Endometrial microvascular endothelial cells (primary cell): Measurements from ENCODE around the gene TMEM184A. TPM values are rescaled to one million over a fixed set of nuclear protein-coding genes. Genes with fewer than 3 reads are reported as not detected.

Experiments used
- in situ Hi-C: cut with HindIII; loops from 2 replicates; pipeline ENCODE4 v1.10.0; 2017; ENCODE audit warnings: low sequenced_read_pairs, low pct_unique_long_range_greater_than_20kb; ENCODE audit errors: inconsistent ontology term
- total RNA-seq: library from RNA; depleted of rRNA; stranded (reverse); fragments of >200 nt; gene quantifications from one replicate; pipeline ENCODE4 v1.2.3, GENCODE V29; 2015; ENCODE audit errors: inconsistent ontology term

TMEM184A gene
- total RNA-seq, 1 donor from 2014 or later = not detected

DNA sequence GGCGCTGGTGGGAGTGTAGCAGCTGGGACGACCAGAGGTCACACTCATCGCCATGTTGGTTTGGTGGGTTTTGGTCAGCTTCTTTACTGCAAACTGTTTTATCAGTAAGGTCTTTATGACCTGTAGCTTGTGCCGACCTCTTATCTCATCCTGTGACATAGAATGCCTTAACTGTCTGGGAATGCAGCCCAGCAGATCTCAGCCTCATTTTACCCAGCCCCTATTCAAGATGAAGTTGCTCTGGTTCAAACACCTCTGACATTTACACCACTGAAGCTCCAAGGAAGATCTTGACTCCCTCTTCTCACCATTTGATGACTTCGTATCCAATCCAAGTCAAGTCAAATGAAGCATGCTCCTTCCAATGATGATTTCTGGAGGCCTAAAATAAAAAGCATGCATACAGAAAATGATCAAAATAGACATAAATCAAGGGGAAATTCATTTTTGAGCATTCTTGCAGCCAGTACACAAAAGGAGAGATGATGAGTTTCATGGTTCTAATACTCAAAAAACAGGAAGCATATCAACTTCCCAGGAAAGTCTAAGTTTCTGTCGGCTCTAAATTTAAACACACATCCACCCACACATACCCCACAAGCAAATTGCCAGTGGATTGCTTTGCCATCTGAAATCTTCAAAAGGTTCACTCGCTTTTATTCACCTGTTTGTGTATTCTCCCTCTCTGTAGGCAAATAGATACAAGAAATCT, 16.3 kb upstream of the TMEM184A start:
- in situ Hi-C loops = no loop called here

DNA sequence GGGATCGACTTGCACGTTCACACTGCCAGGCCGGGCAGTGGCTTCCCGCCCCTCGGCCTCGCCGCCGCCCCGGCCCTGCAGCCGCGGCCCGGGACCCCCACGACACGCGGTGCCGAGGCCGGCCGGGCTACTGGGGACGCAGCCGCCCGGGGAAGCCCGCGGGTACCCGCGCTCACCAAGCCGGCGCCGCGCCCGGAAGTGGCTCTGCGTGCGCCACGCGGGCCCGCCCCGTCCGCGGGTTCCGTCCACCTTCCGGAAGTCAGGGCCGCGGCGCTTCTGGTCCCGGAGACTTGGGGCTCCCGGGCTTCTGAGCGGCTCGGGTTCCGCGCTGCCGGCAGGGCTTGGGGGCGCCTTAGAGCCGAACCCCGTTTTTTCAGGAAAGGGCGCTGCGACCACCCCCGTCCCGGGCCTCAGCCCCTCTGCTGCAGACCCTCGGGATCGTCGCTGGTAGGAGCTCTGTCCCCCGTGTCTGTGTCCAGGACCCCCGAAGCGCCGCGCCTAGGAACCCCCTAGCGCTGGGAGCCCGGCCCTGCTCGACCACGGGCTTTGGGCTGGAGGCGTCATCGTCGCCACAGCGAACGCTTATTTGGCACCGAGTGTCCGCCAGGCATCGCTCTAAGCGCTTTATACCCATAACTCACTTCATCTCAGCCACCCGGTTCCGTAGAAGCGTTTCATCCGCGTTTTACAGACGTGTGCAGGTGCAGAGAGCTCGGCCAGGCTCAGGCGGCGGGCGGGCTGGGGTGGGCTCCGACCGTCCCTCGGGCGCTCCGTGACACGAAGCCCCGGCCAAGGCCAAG, 14.0 kb upstream of the TMEM184A start, which contains the start of gene PSMG3:
PSMG3 (minus strand) TSS at position 200 of the 800 bp plus-strand sequence. CDS start 693 bp downstream, outside the sequence.
- in situ Hi-C loops = no loop called here

DNA sequence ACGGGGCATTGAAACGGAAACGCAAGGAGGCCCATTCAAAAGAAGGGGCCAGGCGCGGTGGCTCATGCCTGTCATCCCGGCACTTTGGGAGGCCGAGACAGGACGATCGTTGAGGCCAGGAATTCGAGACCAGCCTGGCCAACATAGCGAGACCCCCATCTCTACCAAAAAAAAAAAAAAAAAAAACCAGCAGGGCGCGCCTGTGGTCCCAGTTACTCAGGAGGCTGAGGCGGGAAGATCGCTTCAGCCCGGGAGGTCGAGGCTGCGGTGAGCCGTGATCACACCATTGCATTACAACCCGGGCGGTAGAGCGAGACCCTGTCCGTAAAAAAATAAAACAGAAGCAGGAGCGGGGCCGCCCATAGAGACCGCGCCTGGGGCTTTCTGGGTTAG, 13.4 kb upstream of the TMEM184A start:
- in situ Hi-C loops = no loop called here

DNA sequence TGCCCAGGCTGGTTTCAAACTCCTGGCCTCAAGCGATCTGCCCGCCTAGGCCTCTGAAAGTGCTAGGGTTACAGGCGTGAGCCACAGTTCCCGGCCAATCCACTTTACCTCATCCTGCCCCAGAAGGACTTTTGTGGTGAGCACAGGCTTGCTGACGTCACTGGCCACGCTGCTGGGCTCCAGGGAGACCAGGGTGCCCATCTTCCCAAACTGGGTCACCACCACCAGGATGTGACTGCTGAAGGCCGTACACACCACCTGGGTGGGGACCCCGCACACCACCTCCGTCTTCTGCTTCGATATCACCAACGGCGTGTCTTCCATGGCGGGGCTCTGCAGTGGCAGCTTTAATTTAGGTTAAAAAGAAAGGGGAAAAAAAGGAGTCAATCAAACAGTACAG, 13.0 kb upstream of the TMEM184A start:
- in situ Hi-C loops = no loop called here

DNA sequence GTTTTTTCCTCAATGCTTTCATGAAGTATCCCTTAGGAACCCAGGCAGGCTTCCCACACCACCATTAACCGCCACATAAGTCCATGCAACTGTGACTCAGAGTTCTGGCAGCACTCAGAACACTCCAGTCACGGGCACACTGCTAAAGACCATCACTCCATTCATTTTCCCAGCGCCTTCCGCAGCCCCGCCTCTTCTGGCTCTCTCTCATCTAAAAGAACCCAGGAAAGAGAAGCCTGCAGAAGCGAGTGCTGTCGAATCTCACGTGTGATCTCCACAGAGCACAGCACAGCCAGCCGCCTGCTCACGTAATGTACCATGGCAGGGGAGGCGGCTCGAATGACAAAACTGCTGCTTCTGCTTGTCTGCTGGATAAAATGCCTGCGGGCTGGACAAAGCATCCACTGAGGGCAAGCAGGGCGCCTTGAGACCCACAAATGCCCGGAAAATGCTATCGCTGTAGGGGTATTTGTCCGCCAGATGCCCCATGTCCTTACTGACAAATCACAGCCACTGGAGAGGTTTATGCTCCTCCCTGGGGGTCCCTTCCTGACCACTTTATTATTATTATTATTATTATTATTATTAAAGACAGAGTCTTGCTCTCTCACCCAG, 12.0 kb upstream of the TMEM184A start:
- in situ Hi-C loops = no loop called here

DNA sequence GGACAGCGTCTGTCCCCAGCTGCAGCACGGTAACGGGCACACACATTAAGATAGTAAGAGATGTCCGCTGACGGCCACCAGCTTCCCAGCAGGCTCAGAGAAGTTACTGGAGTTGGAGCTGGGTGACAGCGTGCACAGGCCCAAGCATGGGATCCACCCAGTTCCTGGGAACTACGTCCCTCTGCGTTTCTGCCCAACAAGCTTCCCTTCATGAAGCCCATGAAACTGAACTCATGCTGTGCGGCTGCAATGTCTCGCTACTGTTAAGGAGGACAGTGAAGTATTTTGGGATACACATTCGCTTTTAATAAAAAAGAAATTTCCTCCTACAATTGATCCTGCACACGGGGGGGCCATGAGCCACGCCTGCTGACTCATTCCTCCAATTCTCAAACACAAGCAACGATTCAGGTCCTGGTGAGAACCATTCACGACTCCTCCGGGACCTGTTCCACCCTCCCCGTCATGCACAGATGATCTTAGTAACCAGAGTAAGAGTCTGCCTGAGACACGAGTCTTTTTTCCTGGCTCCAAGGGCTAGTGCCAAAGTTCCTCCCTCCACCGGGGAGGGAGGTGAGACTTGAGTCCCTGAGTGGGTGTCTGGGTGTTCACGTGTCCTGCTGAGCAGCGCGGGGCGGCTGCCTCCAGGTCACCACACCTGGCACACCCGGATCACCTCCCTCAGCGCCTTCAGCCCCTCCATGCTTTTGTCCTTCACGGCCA, 11.2 kb upstream of the TMEM184A start:
- in situ Hi-C loops = no loop called here

DNA sequence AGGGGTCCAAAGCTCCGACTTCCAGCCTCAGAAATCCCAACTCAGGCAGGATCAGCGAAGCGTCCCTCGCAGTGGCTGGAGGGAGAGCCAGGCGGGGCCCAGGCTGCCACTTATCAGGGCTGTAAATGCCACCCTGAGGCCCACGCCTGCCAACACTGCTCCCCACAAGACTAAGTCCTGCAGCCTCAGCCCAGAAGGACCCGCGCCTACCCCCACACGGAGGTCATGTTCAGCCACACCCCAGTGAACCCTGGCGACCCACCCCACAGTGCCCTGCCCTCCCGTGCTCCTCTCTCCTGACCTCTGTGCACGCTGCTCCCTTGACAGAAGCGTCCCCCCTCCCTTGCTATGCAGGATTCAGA, 10.7 kb upstream of the TMEM184A start:
- in situ Hi-C loops = no loop called here

DNA sequence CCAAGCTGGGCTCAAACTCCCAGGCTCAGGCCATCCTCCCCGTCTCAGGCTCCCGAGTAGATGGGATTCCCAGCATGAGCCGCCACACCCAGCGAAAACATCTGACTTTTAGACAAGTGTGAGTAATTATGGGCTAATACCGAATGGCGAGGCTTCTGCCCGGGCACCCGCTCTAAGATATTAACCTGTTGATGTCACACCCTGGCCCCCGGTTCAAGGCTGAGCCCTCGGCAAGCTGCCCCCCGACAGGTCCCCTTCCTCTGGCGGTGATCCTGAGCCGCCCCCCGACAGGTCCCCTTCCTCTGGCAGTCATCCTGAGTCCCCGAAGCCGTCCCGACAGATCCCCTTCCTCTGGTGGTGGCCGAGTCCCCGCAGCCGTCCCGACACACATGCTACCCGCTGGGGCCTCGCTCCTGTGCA, 8.6 kb upstream of the TMEM184A start:
- in situ Hi-C loops = no loop called here

DNA sequence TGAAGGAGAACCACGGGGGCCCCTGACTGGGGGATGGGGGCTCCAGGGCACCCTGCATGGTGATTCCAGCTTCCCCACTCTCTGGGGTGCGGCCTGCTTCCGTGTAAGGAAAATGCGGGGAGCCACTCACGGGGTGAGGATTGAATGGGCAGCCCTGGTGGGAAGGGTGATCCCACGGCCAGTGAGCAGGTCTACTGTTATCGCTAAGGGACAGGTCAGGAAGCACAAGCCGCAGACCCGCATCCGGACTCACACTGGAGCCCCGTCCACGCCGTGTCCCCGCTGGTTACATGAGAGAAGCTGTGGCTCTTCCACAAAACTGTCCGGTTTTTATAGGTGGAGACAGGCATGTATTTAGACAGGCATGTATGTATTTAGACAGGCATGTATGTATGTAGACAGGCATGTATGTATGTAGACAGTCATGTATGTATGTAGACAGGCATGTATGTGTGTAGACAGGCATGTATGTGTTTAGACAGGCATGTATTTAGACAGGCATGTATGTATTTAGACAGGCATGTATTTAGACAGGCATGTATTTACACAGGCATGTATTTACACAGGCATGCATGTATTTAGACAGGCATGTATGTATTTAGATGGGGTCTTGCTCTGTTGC, 8.1 kb upstream of the TMEM184A start:
- in situ Hi-C loops = no loop called here

DNA sequence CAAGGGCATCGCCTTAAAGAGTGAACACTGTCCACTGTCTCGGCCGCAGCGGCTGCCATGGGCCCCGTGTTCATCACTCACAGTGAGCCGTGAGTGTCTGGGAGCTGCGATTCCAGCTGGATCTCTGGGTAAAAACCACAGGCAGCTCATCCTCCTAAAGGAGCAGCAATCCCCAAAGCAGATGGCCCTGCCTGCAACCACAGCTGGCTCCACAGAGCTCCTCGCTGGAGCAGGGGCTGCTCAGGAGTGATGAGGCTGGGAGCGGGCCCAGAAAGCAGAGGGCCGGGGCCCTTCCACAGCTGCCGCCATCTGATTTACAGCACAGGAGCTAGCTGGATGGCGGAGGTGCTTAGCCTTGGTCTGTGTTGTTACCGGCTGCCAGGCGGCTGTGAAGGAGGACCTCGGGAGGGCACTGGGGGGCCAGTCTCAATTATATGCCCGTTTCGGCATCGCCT, 6.6 kb upstream of the TMEM184A start:
- in situ Hi-C loops = no loop called here

DNA sequence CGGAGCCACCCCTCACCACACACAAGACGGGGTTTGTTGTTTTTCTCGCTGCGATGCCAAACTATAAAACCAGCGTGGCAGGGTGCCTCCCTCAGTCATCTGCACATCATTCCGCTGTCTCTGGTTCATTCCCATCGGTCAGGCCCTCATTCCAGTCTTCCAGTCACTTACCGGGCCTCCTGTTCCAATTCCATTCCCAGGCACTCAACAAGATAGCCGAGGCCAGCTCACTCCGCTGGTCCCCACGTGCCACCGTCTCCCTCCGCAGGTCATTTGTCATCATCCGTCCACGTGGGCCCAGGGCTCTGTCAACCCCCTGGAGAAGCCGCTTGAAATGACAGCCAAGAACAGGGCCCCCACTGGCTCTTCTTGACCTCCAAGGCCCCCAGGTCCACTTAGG, 6.1 kb upstream of the TMEM184A start:
- in situ Hi-C loops = no loop called here

DNA sequence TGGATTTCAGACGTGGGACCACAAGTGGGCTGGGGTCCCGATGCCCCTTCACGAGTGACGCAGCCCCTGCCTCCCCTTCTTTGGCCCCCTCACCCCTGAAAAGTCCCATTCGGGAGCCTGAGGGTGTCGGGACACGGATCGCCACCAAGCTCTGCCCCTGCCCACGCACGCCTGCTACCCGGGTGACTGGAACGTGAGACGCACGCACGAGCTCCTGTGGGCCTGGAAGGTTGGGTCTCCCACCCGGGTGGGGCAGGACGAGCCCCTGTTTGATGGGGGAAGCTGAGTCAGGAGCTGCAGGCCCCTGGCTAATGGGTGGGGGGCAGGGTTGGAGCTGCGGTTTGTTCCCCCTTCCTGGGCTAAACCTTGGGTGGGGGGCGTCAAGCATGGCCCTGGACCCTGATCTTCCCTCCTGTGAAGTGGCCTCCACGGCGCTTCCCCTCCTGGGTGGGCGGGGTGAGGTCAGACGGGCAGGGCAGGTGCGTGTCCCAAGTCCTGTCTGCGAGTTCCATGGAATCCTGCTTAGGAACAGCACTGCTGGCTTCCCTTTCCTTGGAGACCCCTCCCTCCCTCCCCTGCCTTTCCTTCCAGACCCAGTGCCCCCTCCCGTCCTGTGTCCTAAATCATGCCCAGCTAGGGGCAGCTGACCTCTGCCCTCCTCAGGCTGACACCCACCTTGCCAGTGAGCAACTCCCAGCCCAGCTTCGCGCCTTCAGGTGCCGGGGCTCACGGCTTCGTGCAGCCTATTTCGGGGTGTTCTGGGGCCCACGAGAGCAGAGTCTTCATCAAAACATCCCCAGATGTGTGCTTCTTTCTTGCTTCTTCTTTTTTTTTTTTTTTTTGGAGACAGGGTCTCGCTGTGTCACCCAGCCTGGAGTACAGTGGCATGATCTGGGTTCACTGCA, 5.3 kb upstream of the TMEM184A start:
- in situ Hi-C loops = no loop called here

DNA sequence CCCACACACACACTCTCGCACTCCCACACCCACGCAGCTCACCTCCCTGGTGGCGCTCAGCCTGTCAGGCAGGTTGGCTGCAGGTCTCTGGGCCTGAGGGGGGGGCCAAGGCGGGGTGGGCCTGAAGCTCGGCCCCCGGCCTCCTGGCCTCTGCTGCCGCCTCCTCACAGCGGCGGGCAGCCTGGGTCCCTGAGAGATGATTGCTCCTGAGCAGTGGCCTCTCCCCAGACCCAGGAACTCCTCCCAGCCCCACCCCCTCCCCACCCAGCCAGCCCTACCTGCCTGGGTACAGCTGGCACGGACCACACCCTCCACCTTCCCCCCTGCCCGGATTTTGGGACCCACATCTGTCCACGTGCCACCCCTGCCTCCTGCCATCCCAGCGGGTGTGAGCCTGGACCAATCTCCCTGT, 4.6 kb upstream of the TMEM184A start:
- in situ Hi-C loops = no loop called here

DNA sequence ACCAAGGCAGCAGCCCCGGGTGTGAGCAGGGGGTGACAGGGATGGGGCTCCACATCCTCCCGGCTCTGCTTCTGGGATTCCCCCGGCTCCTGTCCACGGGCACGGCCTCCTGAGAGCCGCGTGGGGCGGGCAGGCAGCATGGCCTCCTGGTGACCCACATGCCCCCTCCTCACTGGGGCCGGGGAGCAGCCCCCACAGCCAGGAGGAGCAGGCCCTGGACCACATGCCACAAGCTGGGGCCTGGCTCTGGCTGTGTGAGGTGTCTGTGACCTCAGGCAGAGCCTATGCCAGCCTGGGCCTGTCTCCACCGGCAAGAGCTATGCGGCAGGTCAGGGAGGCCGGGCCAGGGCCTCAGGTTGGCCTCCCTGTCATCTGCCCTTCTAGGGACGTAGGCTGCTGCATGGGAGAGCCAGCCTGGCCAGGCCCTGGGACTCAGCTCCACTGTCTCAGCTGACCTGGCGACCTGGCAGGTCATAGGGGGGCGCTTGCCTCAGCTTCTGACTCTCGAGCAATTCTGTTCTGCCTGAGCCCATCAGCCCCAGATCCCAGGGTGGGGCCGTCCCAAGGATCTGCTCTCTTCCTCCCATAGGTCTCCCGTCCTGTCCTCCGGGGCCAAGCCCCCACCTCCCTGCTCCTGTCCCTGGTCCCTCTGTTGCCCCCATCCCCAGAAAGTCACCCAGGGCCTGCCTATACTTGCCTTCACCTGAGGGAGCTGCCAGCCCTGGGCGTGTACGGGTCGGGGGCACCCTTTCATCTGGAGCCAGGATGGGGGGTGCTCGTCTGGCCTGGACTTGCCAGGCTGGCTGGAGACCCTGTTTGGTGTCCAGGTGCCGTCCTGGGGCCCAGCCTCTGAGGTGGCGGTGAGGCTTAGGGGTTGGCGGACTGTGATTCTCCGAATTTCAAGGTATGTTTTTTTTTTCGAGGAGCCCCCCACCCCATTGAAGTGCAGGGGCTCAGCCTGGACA, 3.9 kb upstream of the TMEM184A start:
- in situ Hi-C loops = no loop called here

DNA sequence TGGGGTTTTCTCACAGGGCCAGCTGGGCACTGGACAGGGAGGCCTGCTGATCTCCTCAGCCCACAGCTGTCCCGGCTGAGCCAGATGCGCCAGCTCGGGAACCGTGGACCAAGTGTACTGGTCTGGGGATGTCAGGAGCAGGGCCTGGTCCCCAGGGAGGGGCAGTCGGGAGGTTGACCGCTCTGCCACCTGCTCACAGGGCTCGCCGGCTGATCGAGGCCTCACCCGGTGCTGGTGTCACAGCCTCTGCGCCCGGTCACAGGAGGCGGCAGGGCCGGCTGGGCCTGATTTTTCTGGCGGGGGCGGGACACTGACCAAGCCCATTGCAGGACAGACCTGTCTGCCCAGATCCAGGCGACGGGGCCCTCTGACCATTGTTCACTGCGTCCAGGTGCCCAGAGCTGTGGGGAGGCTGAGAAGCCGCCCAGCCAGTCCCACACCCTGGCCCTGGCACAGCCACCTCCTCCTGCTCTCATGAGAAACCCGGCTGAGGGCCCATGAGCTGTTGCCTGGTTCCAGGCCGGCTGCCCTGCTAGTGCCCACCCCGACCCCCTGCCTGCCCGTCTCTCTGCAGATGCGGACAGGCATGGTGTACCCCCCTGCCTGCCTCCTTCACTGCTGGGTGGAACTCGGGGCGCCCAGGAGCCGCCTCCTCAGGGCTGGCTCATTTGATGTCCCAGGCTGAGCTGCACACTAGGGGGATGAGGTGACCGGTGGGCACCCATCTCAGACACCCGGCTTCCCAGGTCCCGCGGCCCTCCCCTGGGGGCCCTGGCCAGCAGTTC, 3.0 kb upstream of the TMEM184A start:
- in situ Hi-C loops = no loop called here

DNA sequence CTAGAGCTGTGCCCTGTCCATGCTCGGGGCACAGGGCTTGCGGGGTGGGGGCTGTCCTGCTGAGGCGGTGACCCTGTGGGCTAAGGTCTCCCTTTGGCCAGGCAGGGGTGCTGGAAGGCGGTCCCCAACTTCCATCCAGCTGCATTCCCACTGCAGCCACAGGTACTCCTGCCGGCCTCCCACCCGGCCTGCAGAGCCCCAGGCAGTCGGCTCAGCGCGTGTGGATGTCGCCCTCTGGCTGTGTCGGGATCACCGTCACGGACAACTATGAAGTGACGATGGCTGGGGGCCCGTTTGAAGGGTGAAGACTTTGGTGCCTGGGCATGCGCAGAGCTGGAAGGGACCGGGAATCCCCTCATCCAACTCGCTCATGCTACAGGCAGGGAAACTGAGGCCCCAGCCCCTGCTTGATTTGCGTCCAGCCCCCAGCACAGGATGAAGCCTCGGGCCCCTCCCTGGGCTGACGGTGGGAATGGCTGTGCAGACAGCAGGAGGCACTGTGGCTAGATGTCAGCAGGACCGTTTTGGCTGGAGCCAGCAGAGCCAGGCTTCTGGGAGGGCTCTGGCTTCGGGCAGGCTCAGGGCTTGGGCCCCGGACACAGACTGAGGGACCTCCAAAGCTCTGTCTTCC, 2.3 kb upstream of the TMEM184A start:
- in situ Hi-C loops = no loop called here
